VCaP (cell line): ENCODE data around the gene FAM20C.
"Not testable (repeated sequence)": the region's sequence is repeated elsewhere in the genome, so short reads cannot be mapped to it uniquely, and the experiment has no call there.

ENCODE experiments used
- H3K27ac ChIP-seq: fragments of 450-650 bp; 2 replicates; pipeline ENCODE4 v1.5.1; 2017
- CTCF ChIP-seq: fragments of 450-650 bp; conservative IDR thresholded peaks from 2 replicates; pipeline ENCODE4 v1.5.1; 2017; ENCODE audit warnings: mild to moderate bottlenecking, moderate library complexity

Gene FAM20C

GRCh38 chr7:257647-257992 is 65.2 kb downstream of the FAM20C start:
- H3K27ac ChIP-seq, result no peak overlapping the region
- TF ChIP-seq CTCF, result no peak

GRCh38 chr7:258476-259190 is 66.3 kb downstream of the FAM20C start:
- H3K27ac ChIP-seq, result no peak overlapping the region
- TF ChIP-seq CTCF, result no peak

- no peak for TF ChIP-seq CTCF
- H3K27ac ChIP-seq, result no peak overlapping the region
Measured at GRCh38 chr7:259191-259505, 66.8 kb downstream of the FAM20C start.

- H3K27ac ChIP-seq, result no peak overlapping the region
- TF ChIP-seq CTCF, result no peak
Measured at GRCh38 chr7:259751-260405, 67.5 kb downstream of the FAM20C start.

- H3K27ac ChIP-seq, result no peak overlapping the region
- TF ChIP-seq CTCF, result no peak
Measured at GRCh38 chr7:260441-261281, 68.3 kb downstream of the FAM20C start.

GRCh38 chr7:261341-262250 is 69.2 kb downstream of the FAM20C start:
- no peak overlapping the region for H3K27ac ChIP-seq
- TF ChIP-seq CTCF, result no peak

- H3K27ac ChIP-seq, result no peak overlapping the region
- no peak for TF ChIP-seq CTCF
Measured at GRCh38 chr7:262251-262572, 69.8 kb downstream of the FAM20C start.

- H3K27ac ChIP-seq, result not testable (repeated sequence)
Measured at GRCh38 chr7:262631-263311, 70.4 kb downstream of the FAM20C start.

- not testable (repeated sequence) for H3K27ac ChIP-seq
Measured at GRCh38 chr7:263483-264351, 71.3 kb downstream of the FAM20C start.
